ENCODE results near the gene KATNIP.

- TF ChIP-seq ARID4B (CRISPR knock-in tag; IDR thresholded peaks at IDR 0.05; ENCODE audit: borderline replicate concordance) (no peak), ATF2 (CRISPR knock-in tag; IDR thresholded peaks at IDR 0.05; ENCODE audit: borderline replicate concordance, low read depth) (no peak), CTCF (IDR thresholded peaks at IDR 0.05) (no peak), TCF7 (CRISPR knock-in tag; IDR thresholded peaks at IDR 0.05; ENCODE audit: low read depth) (no peak), KAT7 (CRISPR knock-in tag; IDR thresholded peaks at IDR 0.05; ENCODE audit: borderline replicate concordance) (no peak), E2F4 (CRISPR knock-in tag; IDR thresholded peaks at IDR 0.05; ENCODE audit: borderline replicate concordance, low read depth) (no peak), ZSCAN18 (CRISPR knock-in tag; IDR thresholded peaks at IDR 0.05) (no peak)
Measured at GRCh38 chr16:27595475-27595874, 45.5 kb downstream of the KATNIP start.
